SK-N-SH (cell line): ENCODE measurements around the gene IKBKE. TPM values are rescaled to one million over a fixed set of nuclear protein-coding genes. Genes with fewer than 3 reads are reported as not detected.

Experiments
- CTCF ChIA-PET: fragments of 300-600, 350-600 bp; formaldehyde crosslinking; extraction: SDS; loops from one replicate; lab custom pipeline; 2021; lab: Yijun Ruan, JAX
- POLR2A ChIA-PET: fragments of 350-600 bp; sonication (Branson Sonifier 250); formaldehyde crosslinking; extraction: SDS; loops from one replicate; lab custom pipeline; 2020; ENCODE audit warnings: antibody characterized with exemption, inconsistent platforms; lab: Yijun Ruan, JAX
- DNase-seq: peaks from one replicate; pipeline ENCODE4 v3.0.0; 2012
- H2AFZ ChIP-seq: fragments of 200-600 bp; sonication (generic); 2 replicates; pipeline ENCODE4 v1.8.1; 2016; ENCODE audit warnings: antibody characterized with exemption, mild to moderate bottlenecking, low read depth
- H3F3A ChIP-seq: fragments of 200-600 bp; sonication (generic); replicated peaks from 2 replicates; pipeline ENCODE3; 2016; ENCODE audit warnings: antibody characterized with exemption, mild to moderate bottlenecking; ENCODE audit not compliant: insufficient read depth
- H3K27ac ChIP-seq, 2 experiments: fragments of 200-500 bp in 1 of 2; fragments of 200-600 bp in 1 of 2; sonication (Bioruptor generic) in 1 of 2; sonication (generic), shearing (Covaris generic) in 1 of 2; 2 replicates each; pipeline versions ENCODE4 v1.5.1 to v1.6.1; 2014 to 2016; ENCODE audit warnings: low read depth in 2 of 2, inconsistent platforms in 1 of 2, low read length in 1 of 2, mild to moderate bottlenecking in 1 of 2, mixed read lengths in 1 of 2
- H3K27me3 ChIP-seq: fragments of 200-600 bp; sonication (generic), shearing (Covaris generic); 2 replicates; pipeline ENCODE4 v1.6.1; 2016; ENCODE audit warnings: mixed run types; ENCODE audit not compliant: insufficient read depth
- H3K36me3 ChIP-seq, 2 experiments: fragments of 200-500 bp in 1 of 2; fragments of 200-600 bp in 1 of 2; sonication (Bioruptor generic) in 1 of 2; sonication (generic) in 1 of 2; replicated peaks in 1 of 2; 2 replicates each; pipeline versions ENCODE3 to v1.5.1; 2014 to 2016; ENCODE audit warnings: low read length in 1 of 2, mild to moderate bottlenecking in 1 of 2; ENCODE audit not compliant: insufficient read depth in 2 of 2, control insufficient read depth in 1 of 2
- H3K4me1 ChIP-seq, 2 experiments: fragments of 200-500 bp in 1 of 2; fragments of 200-600 bp in 1 of 2; sonication (Bioruptor generic) in 1 of 2; sonication (generic), shearing (Covaris generic) in 1 of 2; 2 replicates each; pipeline versions ENCODE4 v1.5.1 to v1.6.1; 2014 to 2016; ENCODE audit warnings: low read depth in 1 of 2, low read length in 1 of 2, mixed run types in 1 of 2; ENCODE audit not compliant: insufficient read depth in 2 of 2, control insufficient read depth in 1 of 2
- H3K4me2 ChIP-seq: fragments of 200-600 bp; sonication (generic), shearing (Covaris generic); 2 replicates; pipeline ENCODE4 v1.6.1; 2017; ENCODE audit warnings: mixed run types
- H3K4me3 ChIP-seq, 2 experiments: fragments of 200-500 bp in 1 of 2; fragments of 200-600 bp in 1 of 2; sonication (Bioruptor generic) in 1 of 2; sonication (generic), shearing (Covaris generic) in 1 of 2; 2 replicates each; pipeline versions ENCODE4 v1.5.1 to v1.8.1; 2014 to 2016; ENCODE audit warnings: low read depth in 2 of 2, inconsistent platforms in 1 of 2, low read length in 1 of 2, mild to moderate bottlenecking in 1 of 2, mixed read lengths in 1 of 2, moderate library complexity in 1 of 2
- H3K79me2 ChIP-seq: fragments of 200-600 bp; sonication (generic); 2 replicates; pipeline ENCODE4 v1.8.1; 2017; ENCODE audit warnings: mild to moderate bottlenecking; ENCODE audit not compliant: insufficient read depth
- H3K9ac ChIP-seq: fragments of 200-600 bp; sonication (generic); 2 replicates; pipeline ENCODE4 v1.6.1; 2017; ENCODE audit warnings: mixed run types
- H3K9me2 ChIP-seq: fragments of 200-600 bp; sonication (generic); 2 replicates; pipeline ENCODE4 v1.6.1; 2017; ENCODE audit warnings: mixed run types
- H3K9me3 ChIP-seq: fragments of 200-600 bp; sonication (generic); 2 replicates; pipeline ENCODE4 v1.6.1; 2017; ENCODE audit warnings: mixed run types, mild to moderate bottlenecking, moderate library complexity
- H4K20me1 ChIP-seq: fragments of 200-600 bp; sonication (generic); 2 replicates; pipeline ENCODE4 v1.6.1; 2017; ENCODE audit warnings: mild to moderate bottlenecking, mixed run types; ENCODE audit not compliant: insufficient read depth
- CHD2 ChIP-seq: fragments of 150-350 bp; IDR thresholded peaks from 2 replicates; pipeline ENCODE4 v1.6.1; 2018; ENCODE audit warnings: low read length; ENCODE audit not compliant: partially characterized antibody
- EP300 ChIP-seq, 2 experiments: IDR thresholded peaks; 2 replicates each; pipeline versions ENCODE4 v1.4.0 to v1.6.1; 2012; ENCODE audit warnings: borderline replicate concordance in 1 of 2, low read depth in 1 of 2, low read length in 1 of 2
- FOXJ3 ChIP-seq: sonication (generic); formaldehyde crosslinking; IDR thresholded peaks from 2 replicates; pipeline ENCODE4 v1.5.1; 2020; ENCODE audit warnings: mild to moderate bottlenecking, missing genetic modification reagents
- MEF2A ChIP-seq: IDR thresholded peaks from 2 replicates; pipeline ENCODE4 v1.4.0; 2012; ENCODE audit warnings: low read depth, borderline replicate concordance
- NRF1 ChIP-seq: IDR thresholded peaks from 2 replicates; pipeline ENCODE4 v1.6.1; 2012; ENCODE audit warnings: low read depth, mild to moderate bottlenecking, low read length
- POLR2AphosphoS5 ChIP-seq: IDR thresholded peaks from 2 replicates; pipeline ENCODE4 v1.6.1; 2012; ENCODE audit warnings: low read depth, low read length
- RAD21 ChIP-seq: IDR thresholded peaks from 2 replicates; pipeline ENCODE4 v1.6.1; 2012; ENCODE audit warnings: mild to moderate bottlenecking, low read length
- RCOR1 ChIP-seq: fragments of 150-350 bp; IDR thresholded peaks from 2 replicates; pipeline ENCODE4 v1.6.1; 2017; ENCODE audit warnings: antibody characterized with exemption, low read length
- SIN3A ChIP-seq: IDR thresholded peaks from 2 replicates; pipeline ENCODE4 v1.6.1; 2012; ENCODE audit warnings: low read depth, mild to moderate bottlenecking, low read length, moderate library complexity, borderline replicate concordance
- SMC3 ChIP-seq: IDR thresholded peaks from 2 replicates; pipeline ENCODE4 v1.6.1; 2012; ENCODE audit warnings: low read depth, low read length, improper control_type of control experiment
- WGBS: methylation state at CpG from one replicate; pipeline ENCODE4 v1.1.6; 2017; ENCODE audit warnings: low lambda C conversion rate; 5-methylcytosine and 5-hydroxymethylcytosine counted together
- polyA plus RNA-seq, 3 experiments: library from polyadenylated mRNA; depleted of rRNA; stranded (reverse); fragments of >200 nt; gene quantifications; 2 replicates each; pipeline ENCODE4 v1.2.3, GENCODE V29; 2012
- TF ChIP-seq, protein P1 (sequence below): IDR thresholded peaks from 2 replicates; pipeline ENCODE4 v1.6.1; 2012; ENCODE audit warnings: mild to moderate bottlenecking, low read depth, low read length, moderate library complexity
- TF ChIP-seq, protein P2 (sequence below): IDR thresholded peaks from 2 replicates; pipeline ENCODE4; 2012
- TF ChIP-seq, protein P3 (sequence below): fragments of 200-600 bp; sonication (generic); IDR thresholded peaks from 2 replicates; pipeline ENCODE4 v1.6.1; 2017; ENCODE audit warnings: antibody characterized with exemption, mild to moderate bottlenecking, moderate library complexity
- TF ChIP-seq, protein P4 (sequence below): fragments of 150-350 bp; IDR thresholded peaks from 2 replicates; pipeline ENCODE4 v1.6.1; 2017; ENCODE audit warnings: antibody characterized with exemption, low read length, low read depth, borderline replicate concordance
- TF ChIP-seq, protein P5 (sequence below): IDR thresholded peaks from 2 replicates; pipeline ENCODE4 v1.4.0; 2012; ENCODE audit warnings: low read depth, borderline replicate concordance

IKBKE gene
- polyA plus RNA-seq, 1 of the 3 experiments (the other 2 are of a cell fraction): 14.5 TPM

DNA sequence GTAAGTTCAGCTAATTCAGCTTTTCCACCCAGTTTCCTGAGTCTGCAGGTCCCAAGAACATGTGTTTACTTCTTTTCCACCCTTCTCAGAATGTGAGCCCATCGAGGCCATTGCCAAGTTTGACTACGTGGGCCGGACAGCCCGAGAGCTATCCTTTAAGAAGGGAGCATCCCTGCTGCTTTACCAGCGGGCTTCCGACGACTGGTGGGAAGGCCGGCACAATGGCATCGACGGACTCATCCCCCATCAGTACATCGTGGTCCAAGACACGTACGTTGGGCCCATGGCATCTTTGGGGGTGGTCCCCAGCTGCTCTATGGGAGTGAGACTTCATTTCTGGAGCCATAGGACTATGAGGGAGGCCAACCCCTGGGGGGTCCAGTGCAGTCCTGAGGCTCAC, 17.2 kb upstream of the IKBKE start (continued):
- TF ChIP-seq, protein P1, sequence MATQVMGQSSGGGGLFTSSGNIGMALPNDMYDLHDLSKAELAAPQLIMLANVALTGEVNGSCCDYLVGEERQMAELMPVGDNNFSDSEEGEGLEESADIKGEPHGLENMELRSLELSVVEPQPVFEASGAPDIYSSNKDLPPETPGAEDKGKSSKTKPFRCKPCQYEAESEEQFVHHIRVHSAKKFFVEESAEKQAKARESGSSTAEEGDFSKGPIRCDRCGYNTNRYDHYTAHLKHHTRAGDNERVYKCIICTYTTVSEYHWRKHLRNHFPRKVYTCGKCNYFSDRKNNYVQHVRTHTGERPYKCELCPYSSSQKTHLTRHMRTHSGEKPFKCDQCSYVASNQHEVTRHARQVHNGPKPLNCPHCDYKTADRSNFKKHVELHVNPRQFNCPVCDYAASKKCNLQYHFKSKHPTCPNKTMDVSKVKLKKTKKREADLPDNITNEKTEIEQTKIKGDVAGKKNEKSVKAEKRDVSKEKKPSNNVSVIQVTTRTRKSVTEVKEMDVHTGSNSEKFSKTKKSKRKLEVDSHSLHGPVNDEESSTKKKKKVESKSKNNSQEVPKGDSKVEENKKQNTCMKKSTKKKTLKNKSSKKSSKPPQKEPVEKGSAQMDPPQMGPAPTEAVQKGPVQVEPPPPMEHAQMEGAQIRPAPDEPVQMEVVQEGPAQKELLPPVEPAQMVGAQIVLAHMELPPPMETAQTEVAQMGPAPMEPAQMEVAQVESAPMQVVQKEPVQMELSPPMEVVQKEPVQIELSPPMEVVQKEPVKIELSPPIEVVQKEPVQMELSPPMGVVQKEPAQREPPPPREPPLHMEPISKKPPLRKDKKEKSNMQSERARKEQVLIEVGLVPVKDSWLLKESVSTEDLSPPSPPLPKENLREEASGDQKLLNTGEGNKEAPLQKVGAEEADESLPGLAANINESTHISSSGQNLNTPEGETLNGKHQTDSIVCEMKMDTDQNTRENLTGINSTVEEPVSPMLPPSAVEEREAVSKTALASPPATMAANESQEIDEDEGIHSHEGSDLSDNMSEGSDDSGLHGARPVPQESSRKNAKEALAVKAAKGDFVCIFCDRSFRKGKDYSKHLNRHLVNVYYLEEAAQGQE: no peak
- no peak for TF ChIP-seq FOXJ3 (CRISPR knock-in tag)
- TF ChIP-seq, protein P2, sequence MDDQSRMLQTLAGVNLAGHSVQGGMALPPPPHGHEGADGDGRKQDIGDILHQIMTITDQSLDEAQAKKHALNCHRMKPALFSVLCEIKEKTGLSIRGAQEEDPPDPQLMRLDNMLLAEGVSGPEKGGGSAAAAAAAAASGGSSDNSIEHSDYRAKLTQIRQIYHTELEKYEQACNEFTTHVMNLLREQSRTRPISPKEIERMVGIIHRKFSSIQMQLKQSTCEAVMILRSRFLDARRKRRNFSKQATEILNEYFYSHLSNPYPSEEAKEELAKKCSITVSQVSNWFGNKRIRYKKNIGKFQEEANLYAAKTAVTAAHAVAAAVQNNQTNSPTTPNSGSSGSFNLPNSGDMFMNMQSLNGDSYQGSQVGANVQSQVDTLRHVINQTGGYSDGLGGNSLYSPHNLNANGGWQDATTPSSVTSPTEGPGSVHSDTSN: no peak
- no peak for TF ChIP-seq SMC3
- TF ChIP-seq, protein P3, sequence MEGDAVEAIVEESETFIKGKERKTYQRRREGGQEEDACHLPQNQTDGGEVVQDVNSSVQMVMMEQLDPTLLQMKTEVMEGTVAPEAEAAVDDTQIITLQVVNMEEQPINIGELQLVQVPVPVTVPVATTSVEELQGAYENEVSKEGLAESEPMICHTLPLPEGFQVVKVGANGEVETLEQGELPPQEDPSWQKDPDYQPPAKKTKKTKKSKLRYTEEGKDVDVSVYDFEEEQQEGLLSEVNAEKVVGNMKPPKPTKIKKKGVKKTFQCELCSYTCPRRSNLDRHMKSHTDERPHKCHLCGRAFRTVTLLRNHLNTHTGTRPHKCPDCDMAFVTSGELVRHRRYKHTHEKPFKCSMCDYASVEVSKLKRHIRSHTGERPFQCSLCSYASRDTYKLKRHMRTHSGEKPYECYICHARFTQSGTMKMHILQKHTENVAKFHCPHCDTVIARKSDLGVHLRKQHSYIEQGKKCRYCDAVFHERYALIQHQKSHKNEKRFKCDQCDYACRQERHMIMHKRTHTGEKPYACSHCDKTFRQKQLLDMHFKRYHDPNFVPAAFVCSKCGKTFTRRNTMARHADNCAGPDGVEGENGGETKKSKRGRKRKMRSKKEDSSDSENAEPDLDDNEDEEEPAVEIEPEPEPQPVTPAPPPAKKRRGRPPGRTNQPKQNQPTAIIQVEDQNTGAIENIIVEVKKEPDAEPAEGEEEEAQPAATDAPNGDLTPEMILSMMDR: no peak
- TF ChIP-seq POLR2AphosphoS5: no peak
- TF ChIP-seq RCOR1: no peak
- TF ChIP-seq SIN3A: no peak
- no peak for TF ChIP-seq MEF2A
- TF ChIP-seq, protein P4, sequence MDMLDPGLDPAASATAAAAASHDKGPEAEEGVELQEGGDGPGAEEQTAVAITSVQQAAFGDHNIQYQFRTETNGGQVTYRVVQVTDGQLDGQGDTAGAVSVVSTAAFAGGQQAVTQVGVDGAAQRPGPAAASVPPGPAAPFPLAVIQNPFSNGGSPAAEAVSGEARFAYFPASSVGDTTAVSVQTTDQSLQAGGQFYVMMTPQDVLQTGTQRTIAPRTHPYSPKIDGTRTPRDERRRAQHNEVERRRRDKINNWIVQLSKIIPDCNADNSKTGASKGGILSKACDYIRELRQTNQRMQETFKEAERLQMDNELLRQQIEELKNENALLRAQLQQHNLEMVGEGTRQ: no peak

DNA sequence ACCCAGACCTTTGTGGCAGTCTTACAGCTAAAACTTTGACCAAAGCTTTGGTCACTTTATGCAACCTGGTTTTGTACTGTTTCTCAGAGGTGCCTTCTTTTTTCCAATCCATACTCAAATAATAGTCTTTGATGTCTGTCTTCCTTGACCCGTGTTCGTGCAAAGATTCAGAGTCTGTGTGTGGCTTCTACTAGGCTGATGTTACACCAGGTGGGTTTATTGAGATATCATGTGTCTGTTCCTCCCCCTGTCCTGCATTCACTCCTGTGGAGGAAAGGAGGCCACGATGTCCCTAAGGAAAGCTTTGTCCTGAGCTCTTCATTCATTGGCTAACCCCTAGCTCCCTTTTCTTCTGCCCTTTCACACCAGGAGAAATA, 15.0 kb upstream of the IKBKE start:
- H2AFZ ChIP-seq: no peak overlapping the region

More for the DNA sequence above, 15.0 kb upstream of the IKBKE start:
- POLR2A ChIA-PET: interaction anchor here (1.5 kb wide), 1 partner anchor 157 kb away, joined by 3 read pairs; the partner anchor contains the start of gene EIF2D
- Histone ChIP-seq H3K4me2 (no peak overlapping the region), H3K9me3 (no peaks in the 10 kb centered on the region), H3K36me3 (peaks cover 42 to 65% of the 10 kb centered on the region in 2 experiments), H3K79me2 (no peaks in the 10 kb centered on the region), H3K4me3 (no peak overlapping the region), H3K27me3 (no peaks in the 10 kb centered on the region), H3K27ac (peak overlapping the region in 1 of 2 experiments; percentile 67; a peak in 2 of 4 replicates), H3K4me1 (peaks cover 22 to 33% of the 10 kb centered on the region in 2 experiments), H3F3A (no peaks in the 10 kb centered on the region), H4K20me1 (no peaks in the 10 kb centered on the region), H3K9ac (no peak overlapping the region), H3K9me2 (no peaks in the 10 kb centered on the region)
- CTCF ChIA-PET: interaction anchor here (0.7 to 1.7 kb wide), 10 partner anchors 8 to 157 kb away, joined by 3 to 12 read pairs (median 4); partner anchors contain the start of gene EIF2D
- DNase-seq: no peak
- 74% methylated on average over 3 of the region's 3 CpGs for WGBS
- TF ChIP-seq RAD21: no peak
- TF ChIP-seq CHD2: no peak
- TF ChIP-seq, protein P5, sequence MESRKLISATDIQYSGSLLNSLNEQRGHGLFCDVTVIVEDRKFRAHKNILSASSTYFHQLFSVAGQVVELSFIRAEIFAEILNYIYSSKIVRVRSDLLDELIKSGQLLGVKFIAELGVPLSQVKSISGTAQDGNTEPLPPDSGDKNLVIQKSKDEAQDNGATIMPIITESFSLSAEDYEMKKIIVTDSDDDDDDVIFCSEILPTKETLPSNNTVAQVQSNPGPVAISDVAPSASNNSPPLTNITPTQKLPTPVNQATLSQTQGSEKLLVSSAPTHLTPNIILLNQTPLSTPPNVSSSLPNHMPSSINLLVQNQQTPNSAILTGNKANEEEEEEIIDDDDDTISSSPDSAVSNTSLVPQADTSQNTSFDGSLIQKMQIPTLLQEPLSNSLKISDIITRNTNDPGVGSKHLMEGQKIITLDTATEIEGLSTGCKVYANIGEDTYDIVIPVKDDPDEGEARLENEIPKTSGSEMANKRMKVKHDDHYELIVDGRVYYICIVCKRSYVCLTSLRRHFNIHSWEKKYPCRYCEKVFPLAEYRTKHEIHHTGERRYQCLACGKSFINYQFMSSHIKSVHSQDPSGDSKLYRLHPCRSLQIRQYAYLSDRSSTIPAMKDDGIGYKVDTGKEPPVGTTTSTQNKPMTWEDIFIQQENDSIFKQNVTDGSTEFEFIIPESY: no peak
- TF ChIP-seq, protein P4: no peak
- TF ChIP-seq POLR2AphosphoS5: no peak
- no peak for TF ChIP-seq NRF1
- TF ChIP-seq EP300 (IDR thresholded peaks at IDR 0.05; ENCODE audit: borderline replicate concordance in 1 of 2, low read depth in 1 of 2, low read length in 1 of 2): no peak
- no peak for TF ChIP-seq SMC3
